T-helper 2 cell (primary cell): ENCODE results near the gene CCDC92B.
"Not testable (repeated sequence)": the region's sequence is repeated elsewhere in the genome, so short reads cannot be mapped to it uniquely, and the experiment has no call there.

ENCODE experiments used
- DNase-seq, 5 experiments: peaks; one replicate each; pipeline versions ENCODE4 v3.0.0 to v3.0.0-alpha.2; 2012 to 2022

Gene CCDC92B

DNA sequence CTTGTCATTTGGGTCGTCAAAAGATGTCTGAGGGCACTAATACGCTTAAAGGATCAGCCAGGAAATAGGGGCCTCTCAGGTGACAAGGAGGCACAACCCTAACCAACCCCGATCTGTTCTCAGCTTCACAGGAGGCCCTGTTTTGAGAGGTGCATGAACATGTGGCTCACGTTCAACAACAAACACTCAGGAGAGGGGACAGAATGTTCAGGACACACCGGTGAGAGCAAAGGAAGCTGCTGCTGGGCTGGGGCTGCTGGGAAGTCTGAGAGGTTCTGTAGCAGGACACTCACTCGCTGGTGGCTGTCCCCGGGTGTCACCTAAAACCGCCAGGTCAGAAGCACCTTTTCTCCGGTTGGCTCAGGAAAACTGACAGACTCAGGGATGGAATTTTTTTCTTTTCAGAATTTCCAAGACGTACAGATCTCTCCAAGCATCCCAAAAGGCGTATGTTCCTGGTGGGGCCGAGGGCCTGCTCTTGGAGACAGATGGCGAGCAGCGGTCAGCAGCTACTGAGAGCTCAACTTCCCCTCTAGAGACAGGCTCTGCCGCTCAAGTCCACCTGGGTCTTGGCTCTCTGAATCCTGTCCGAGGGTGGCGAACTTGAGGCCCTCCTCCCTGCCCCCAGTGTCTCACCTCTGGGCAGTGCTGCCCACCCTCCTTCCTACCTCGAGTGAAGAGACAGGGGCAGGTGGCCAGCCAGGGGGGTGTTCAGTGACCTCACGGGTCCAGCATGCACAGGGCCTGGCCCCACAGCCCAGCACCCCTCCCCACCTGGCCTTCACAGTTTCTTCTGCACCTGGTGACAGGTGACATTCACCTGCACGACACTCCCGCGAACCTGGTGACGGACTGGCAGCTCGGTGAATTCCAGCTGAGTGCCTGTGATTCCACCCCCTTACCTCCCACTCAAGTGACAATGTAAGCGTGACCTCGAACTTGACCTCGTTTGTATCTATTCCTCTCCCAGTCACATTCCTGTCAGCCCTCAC is 60.8 kb downstream of the CCDC92B start:
- no peak for DNase-seq

DNA sequence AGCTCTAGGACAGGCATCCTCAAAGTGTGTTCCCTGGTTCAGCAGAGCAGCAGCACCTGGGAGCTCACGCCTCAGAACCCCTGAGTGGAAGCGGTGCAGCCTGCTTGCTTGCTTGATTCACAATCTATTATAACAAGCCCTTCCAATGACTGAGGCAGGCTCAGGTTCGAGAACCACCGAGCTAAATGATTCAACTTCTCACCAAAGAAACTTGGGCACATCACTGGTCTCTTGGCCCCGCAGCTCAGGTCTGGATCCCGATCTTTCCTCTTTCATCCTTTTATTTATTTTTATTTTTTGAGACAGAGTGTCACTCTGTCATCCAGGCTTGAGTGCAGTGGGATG is 62.4 kb downstream of the CCDC92B start:
- DNase-seq = no peak

DNA sequence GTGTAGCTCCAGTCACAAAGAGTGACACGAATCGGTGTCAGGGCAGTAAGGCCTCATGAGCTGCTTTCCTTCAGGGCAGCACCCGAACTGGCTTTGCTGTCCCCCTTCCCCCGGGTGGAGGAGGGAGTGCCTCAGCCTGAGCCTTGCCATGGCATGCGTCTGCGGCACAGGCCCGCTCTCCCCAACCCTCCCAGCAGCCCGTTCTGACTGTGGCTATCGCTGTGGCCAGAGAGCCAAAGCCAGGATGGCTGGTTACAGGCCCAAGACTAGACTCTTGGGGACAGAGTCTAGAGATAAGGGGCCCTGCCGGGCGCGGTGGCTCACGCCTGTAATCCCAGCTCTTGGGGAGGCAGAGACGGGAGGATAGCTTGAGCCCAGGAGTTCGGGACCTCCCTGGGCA is 63.8 kb downstream of the CCDC92B start:
- DNase-seq = no peak

DNA sequence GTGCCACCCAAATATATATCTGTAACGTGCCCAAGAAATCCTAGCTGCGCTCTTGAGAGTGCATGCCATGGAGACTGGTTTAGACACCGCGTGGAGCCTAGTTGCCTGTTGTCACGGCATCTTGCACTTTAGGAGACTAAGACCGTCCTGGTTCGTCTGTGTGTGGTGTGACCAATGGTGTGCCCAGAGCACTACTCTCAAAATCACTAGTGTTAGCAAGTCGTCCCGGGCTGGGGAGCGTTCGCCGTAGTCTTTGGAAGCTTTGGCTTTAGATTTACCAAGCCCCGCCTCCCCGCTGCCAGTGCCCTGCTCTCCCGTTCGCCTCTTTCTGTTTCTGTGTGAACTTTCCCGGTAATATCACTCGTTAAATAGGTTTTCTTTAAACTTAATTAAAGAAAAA is 64.9 kb downstream of the CCDC92B start:
- DNase-seq = no peak

GRCh38 chr17:2683912-2684311 is 65.5 kb downstream of the CCDC92B start:
- no peak for DNase-seq

- no peak for DNase-seq
These were observed 67.1 kb downstream of the CCDC92B start for GRCh38 chr17:2682176-2682938.

DNA sequence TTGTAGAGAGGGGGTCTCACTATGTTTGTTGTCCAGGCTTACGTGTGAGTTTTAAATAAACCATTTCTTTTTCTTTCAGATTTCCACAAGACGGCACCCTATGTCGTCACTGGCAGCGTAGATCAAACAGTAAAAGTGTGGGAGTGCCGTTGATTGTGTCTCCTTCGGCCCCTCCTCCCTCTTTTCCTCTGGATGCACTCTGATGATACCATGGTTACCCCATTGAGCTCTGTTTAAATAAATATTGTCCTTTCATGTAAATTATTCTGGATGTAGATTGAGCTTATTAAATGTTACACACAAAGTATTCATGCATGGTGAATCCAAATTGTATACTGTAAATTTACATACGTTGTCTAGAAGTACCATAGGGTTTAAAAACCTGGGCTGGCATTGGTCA is 67.8 kb downstream of the CCDC92B start:
- DNase-seq = no peak

DNA sequence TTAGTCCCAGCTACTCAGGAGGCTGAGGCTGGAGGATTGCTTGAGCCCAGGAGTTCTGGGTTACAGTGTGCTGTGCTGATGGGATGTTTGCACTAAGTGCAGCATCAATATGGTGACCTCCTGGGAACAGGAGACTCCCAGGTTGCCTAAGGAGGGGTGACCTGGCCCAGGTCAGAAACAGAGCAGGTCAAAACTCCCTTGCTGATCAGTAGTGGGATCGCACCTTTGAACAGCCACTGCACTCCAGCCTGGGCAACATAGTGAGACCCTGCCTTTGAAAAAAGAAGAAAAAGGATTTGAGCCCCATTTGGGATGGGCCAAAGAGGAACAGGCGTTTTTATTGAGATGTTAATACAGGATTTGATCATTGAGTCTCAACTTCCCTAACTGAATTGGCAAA is 68.5 kb downstream of the CCDC92B start:
- no peak for DNase-seq

- not testable (repeated sequence) for DNase-seq
These were observed 70.2 kb downstream of the CCDC92B start for GRCh38 chr17:2679247-2679646.
